GM19351 (cell line): Measurements from ENCODE around the gene SH2D6.
"Not testable (repeated sequence)": the region's sequence is repeated elsewhere in the genome, so short reads cannot be mapped to it uniquely, and the experiment has no call there.

Experiments
- ATAC-seq: cut with Tn5 transposase; IDR thresholded peaks from one replicate; pipeline ENCODE4 v1.9.1; 2021; ENCODE audit warnings: mild to moderate bottlenecking, moderate library complexity; ENCODE audit not compliant: unreplicated experiment

SH2D6 gene

DNA sequence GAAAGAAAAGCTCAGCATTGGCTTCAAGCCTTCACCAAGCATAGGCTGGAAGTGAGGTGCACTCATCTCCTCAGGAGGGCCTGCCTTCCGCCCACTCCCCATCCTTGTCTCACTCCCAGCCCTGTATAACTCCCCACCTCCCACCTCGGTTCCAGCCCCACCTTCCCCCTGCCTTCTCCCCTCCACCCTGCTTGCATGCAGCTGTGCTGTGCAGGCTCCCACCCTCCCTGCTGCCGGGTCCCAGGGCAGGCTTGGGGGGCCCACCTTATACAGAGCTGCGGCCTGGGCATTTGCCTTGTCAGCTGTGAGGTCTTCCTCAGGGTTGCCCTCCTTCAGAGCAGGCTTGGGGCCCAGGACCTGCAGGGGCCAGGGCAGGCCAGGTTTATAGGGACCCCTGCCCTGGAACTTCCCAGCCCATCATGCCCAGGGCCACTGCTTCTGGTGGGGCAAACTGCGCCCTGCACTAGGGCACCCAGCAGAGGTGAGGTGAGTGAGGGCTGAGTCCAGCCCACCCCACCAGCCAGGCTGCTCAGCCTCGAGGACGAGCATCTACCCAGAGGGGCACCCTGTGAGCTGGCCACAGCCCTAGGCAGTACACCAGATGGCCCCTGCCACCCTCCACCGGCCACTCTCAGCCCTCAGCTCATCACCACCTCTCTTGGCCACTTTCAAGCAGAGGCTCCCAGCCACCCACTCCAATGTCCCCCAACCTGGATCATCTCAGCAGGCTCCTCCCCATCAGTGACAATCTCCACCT lies 19.9 kb upstream of the SH2D6 start:
- no peak for ATAC-seq

DNA sequence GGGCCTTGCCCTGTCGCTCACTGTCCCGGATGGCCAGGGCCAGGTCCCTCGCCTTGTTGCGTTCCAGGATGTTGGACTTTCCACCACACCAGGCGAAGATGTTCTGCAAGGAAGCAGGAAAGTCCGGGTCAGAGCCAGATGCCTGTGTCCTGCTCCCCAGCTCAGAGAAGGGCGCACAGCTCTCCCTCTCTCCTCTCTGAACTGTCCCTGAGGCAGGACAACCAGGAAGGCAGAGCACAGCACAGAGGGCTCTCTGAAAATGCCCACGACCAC lies 19.4 kb upstream of the SH2D6 start:
- ATAC-seq, result no peak

DNA sequence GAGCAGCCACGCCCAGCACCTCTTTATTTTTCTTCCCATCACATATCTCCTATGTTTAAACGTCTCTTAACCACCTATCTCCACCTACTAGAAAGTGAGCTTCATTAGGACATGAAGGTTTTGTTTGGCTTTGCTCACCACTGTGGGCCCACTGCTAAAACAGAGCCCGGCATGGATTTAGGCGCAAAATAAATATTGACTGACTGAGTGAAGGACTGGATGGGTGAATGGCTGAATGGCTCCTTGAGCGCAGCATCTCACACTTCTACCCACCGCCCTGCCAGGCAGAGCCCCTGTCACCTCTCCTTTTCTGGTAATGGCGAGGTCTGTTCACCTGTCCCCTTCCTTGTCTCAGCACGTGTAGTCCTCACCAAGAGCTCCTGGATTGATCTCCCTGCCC lies 18.5 kb upstream of the SH2D6 start:
- no peak for ATAC-seq

DNA sequence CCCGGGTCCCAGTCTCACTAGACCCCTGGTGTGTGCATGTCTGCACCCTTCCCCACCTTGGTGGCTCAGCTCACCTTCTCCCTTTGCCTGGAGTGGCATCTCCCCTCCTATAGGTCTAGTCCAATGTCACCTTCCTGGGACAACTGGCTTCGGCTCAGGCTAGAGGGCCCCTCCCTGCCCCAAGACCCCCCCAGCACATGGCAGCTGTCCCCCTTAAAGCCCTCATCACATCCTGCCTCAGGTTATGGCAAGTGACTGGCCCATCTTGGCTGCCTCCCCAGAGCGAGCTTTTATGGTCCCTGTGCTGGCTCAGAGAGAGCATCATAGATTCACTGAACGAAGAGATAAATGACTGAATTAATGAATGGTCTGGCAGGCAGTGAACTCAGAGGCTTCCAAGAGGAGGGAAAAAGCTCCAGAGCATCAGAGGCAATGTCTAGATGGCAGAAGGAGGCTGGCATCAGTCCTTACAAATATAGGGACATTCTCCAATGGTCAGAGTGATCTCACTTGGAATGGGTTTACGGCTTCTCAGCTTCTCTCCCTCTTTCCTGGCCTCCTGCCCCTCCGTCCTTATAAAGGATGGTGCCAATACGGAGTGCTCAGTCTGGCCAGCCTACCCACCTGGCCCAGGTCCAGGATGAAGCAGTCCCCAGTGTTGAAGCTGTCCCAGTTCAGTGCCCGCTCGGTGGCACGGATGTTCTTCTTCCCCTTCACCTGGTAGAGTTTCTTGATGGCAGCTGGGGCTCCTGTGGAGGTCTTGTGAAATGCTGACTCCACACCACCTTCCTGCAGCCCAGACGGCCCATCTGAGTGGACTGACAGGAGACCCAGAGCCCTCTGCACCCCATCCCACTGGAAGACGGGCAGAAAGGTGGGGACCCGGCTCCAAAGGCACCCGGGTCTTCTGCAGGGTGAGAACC lies 17.7 kb upstream of the SH2D6 start:
- no peak for ATAC-seq

DNA sequence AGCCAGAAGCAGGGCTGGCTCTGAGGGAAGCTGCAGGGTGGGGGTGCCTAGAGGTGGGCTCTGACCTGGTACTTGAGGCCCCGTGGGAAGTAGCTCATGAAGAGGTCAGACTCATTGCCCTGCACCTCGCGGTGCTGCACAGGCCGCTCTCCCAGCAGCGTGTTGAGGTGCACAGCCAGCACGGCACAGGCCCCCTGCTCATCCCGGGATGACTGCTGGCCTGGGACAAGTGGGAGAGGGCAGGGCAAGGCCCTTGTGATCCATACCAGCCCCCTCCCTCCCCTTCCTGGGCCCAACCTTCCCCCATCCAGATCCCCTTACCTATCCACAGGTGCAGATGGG lies 17.1 kb upstream of the SH2D6 start:
- ATAC-seq, result no peak

DNA sequence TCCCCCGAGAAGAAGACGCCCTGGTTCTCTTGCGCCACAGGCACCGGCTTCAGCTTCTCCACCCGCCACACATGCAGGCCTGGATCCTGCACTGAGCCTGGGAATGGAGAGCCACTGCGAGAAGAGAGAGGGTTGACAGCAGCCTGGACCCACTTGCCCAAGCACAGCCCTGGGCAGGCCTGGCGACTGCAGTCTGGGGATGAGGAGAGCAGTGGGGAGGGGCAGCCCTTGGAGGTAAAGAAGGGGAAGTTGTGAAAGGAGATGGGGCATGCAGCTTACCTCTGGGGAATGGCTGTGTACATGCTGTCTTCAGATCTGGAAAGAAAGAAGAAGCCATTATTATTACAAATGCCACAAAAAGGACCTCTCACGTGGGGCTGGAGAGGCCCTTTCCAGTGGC lies 16.7 kb upstream of the SH2D6 start:
- no peak for ATAC-seq

DNA sequence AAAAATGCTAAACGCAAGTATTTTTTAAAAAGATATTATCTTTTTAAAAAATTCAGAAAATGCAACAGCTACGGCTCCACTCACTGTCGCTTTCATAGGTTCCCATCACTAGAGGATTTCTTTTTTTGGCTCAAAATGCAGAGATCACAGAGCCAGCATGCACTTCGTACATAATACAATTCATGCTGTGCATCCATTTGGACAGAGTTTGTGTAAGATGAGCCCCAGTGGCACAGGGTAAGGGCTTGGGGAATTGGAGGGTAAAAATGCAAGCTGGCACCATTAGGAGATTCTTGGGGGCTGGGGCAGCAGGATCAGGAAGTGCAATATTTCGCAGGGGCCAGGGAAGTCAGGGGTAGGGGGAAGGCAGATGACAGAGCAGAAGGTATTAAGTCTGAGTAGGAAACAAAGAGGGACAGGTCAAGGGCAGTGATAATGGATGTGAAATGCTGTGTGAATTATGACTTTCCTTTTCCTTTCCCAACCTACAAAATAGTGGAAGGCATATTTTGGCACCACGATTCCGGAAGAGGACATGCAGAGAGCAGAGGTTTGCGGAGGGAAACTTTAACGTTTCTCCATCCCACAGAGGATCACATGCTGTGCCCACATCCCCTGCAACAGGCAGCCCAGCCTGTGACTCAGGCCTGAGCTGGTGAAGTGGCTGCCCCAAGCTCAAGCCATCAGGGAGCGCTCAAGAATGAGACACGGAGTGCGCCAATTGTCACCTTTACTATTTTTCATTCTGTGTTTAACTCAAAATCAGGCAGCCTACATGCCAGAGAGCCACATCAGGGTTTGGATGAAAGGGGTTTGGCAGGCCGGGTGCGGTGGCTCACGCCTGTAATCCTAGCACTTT lies 13.1 kb upstream of the SH2D6 start:
- ATAC-seq, result no peak

DNA sequence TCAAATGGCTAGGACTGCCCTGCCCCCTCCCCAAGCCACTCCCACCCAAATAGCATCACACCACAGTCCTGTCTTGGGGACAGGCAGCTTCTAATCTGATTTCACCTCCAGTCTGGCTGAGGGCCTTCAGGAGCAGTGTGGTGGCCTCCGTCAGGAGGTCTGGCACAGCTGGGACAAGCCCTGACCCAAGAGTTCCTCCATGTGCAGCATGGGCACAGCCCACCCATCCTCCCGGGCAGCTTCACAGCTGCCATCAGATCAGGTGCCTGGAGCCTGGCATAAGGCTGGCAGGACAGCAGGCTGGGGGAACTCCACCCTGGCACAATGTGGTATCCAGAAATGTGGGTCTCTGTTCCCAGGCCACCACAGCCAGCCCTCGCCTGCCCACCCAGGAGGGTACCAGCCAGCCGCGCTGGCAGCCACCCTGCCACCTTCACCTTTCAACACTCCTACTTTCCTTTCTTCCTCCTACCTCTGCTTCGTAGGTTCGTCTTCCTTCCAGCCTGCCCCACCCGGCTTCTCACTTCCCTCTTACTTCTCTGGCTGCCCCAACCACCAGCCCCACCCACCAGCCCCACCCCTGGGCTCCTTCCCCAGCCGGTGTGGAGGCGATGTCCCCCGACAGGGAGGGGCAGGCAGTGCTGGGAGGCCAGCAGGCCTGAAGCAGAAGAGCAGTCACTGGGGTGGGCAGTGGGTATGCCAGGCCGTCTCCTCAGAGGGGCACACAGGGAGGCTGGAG lies 8.5 kb upstream of the SH2D6 start, which contains the start of gene CAPG:
Gene CAPG (minus strand): TSS at position 522 of the 739 bp plus-strand sequence. CDS start 8,221 bp downstream, outside the sequence.
- ATAC-seq, result peak; percentile 77

DNA sequence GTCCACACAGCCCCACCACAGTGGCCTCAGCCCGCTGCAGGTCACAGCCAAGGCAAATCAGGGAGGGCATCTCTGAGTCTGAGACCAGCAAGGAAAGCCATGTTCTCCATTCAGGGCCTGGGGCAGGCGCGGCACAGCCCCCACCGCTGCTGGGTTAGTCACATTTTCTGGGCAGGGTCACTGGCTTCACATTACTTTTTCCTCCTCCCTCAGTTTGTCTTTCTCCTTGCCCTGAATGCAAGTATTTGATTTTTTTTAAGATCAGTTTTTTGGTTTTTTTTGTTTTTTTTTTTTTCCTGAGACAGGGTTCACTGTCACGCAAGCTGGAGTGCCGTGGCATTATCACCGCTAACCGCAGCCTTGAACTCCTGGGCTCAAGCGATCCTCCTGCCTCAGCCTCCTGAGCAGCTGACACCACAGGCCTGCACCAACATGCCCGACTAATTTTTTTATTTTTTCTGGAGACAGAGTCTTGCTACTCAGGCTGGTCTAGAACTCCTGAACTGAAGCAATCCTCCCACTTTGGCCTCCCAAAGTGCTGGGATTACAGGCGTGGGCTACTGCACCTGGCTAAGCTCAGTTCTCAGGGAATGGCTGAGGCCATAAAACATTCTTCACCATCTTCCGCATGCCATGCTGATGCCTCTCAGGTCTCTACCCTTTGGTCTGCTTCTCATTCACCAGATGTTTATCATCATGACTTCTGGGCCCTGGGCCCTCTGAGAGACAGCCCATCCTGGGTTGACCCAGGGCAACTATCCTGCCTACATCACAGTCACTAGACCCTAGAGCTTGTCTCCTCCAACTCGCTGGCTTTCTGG lies 7.7 kb upstream of the SH2D6 start:
- ATAC-seq, result peak; percentile 28

DNA sequence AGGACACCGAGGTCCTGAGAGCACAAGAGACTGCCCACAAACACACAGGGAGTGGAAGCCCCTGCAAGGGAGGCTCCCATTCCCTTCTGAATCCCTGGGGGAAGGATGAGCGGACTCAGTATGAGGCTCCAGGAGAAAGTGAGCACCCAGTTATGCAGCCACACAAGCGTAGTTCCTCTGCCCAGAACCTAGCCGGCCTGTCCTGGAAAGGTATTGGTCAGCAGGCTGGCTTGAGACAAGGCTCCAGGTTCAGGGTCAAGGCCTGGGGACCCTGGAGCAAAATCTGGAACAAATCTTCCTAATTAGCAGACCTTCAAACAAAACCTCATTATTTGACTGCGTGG lies 7.1 kb upstream of the SH2D6 start:
- ATAC-seq, result no peak

DNA sequence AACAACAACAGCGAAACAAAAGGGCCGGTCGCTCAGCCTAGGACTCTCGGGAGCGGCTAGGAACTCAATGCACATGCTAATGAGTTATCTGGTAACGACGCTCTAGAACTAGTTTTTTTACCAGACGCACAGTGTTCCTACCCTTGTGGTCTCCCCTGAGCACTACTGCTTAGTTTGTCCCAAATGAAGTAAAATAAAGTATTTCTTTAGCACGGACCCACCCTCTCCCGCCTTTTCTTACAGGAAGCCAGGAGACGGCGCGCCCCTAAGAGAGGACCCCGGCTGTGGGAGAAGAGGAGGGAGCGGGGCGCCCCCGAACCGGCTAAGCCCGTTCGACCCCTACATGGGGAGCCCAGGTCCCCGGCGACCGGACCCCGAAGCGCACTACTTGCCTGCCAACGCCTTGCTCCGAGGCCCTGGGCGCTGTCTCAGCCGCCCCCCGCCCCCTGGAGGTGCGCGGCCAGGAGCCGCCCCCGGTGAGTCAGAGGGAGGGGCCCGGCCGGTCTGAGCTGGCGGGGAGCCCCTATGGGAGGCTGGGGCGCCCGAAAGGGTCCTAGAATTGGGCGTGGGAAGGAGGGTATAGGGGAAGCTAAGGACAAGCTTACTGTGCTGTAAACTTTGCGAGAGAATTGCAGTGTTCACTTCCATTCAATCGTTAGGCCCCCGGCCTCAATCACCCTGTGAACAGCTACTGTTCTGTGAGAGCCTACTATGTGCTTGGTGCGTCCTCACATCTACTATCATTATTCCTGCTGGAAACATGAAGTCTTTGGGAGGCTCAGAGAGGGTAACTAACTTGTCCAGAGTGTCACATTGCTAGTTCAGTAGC lies 4.7 kb upstream of the SH2D6 start:
- no peak for ATAC-seq

DNA sequence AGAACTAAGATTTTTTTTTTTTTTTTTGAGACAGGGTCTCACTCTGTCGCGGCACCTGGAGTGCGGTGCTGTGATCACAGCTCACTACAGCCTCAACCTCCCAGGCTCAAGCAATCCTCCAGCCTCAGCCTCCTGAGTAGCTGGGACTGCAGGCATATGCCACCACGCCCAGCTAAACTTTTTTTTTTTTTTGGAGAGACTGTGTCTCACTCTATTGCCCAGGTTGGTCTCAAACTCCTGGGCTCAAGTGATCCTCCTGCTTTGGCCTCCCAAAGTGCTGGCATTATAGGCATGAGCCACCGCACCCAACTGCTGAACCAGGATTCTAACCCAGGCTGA lies 4.1 kb upstream of the SH2D6 start:
- ATAC-seq, result not testable (repeated sequence)

DNA sequence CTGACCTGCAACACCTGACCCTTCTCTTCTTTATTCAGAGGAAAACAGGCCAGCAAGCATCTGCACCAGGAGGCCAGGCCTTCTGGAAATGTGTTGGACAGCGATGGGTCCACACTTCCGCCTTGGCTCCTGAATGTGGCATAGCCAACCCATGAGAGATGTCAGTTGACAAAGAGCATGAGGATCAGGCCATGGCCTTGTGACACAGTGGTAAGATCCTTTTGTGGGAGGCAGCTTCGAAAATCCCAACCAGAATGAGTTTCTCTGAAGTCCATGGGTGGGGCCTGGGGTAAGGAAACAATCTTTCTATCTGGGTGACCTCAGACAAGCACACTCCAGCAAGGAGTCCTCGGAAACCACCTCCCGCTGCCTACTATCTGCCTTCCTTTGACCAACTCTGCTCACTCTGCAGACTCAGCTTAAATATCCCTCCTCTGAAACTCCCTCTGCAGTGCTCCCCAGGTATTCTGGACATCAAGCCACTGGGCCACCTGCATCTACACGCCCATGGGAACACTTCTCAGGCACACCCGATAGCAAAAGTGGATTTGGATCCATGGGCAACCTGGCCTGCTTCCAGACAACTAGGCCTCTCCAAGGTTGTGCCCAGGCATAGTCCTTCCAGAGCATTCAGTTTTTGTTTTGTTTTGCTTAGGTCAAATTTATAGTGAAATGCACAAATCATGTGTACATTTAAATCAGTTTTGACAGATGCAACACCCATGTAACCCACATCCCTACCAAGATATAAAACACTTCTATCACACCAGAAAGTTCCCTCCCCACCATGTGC lies 3.6 kb upstream of the SH2D6 start:
- ATAC-seq, result no peak

DNA sequence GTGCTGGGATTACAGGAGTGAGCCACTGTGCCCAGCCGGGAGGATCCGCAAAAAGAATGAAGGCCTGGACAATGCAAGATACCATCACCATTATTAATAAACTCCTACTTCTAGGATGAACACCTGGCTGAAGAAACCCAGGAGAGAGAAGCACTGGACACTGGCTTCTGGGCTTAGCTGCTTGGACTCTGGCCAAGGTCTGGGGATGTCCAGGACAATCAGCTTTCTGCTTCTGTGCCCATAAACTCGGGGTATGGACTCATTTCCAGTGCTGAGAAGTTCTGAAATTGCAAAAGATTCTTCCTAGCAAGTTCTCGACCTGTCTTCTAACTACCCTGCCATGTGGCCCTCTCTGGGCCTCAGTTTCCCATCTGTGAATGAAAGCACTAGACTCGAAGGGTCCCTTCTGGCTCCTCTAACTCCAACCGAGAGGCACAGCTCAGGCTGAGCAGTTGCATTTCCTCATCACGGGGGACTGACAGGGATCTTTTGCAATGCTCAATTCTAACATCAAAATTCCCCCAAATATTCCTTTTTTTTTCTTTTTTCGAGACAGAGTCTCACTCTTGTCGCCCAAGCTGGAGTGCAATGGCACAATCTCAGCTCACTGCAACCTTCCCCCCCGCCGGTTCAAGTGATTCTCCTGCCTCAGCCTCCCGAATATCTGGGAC lies 2.4 kb upstream of the SH2D6 start:
- ATAC-seq, result no peak

DNA sequence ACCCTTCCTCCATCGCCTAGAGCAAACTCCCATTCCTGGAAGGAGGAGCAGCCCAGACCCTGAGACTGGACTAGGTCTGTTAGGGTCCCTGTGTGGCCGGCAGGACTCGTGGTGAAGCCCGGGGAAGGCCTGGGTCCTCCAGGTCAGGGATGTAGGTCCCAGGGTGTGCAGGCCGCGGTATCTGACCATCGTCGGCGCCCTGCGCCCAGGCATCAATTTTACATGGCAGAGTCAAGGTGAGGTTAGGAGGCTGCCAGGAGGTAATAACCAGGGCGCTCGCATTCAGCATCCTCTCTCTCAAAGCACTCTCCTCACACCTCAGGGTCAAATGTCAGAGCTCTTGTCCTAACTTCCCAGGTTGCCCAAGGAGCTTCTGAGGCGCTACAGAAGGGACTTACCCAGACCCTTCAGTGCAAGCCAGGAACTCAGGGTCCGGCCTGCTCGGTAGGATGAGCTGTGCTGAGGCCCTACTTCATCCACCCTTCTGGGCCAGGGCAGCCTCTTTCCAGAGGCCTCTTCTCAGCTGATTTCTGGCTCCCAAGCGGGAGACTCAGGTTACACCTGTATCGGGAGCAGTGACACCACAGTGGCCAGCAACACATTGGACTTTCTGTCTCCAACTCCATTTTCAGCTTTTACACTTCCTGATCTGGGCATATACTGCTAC lies 628 bp downstream of the SH2D6 start:
- no peak for ATAC-seq

DNA sequence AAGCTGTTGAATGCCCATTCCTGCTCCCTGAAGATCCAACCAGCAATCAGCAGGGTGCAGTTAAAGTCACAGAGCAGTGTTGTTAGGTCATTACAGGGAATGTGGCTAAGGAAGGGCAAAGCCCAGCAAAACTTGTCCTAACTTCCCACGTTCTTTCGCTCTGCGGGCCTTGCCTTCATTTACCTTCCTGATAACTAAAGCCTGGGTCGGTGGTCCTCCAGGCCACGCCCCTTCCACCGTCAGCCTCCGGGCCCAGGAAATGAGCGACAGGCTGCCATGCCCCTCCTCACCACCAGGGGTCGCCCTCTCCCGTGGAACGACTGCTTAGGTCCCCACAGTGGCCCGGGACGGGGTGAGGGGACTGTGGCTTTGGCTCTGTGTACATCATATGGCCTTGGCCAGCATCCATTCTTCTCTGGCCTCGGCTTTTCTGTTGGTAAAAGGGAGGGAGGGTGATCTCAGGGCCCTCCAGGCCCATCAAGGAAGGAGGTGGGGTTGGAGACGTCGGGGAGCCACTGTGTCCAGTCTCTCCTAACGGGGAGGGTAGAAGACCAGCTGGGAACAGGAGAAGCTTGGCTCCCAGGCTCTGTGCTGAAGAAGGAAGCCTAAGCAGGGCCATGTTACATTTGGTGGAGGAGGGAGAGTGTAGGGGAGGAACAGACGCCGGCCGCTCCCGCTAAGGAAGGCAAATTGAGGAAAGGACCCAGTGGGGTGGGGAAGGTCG lies 2.2 kb downstream of the SH2D6 start:
- ATAC-seq, result peak; percentile 59
